GM21717 (cell line): ENCODE results near the gene RPL35A.
A peak's percentile ranks its signal among the peaks of the same experiment; 100 is the strongest.
"Not testable (repeated sequence)": the region's sequence is repeated elsewhere in the genome, so short reads cannot be mapped to it uniquely, and the experiment has no call there.

Experiments used
- ATAC-seq: cut with Tn5 transposase; IDR thresholded peaks from one replicate; pipeline ENCODE4 v1.9.1; 2021; ENCODE audit warnings: mild to moderate bottlenecking, moderate library complexity; ENCODE audit not compliant: unreplicated experiment

The RPL35A gene

GRCh38 chr3:197951392-197951990 is 1.5 kb downstream of the RPL35A start:
- no peak for ATAC-seq

- ATAC-seq, result no peak
Observed at GRCh38 chr3:197952440-197952839, 2.5 kb downstream of the RPL35A start.

GRCh38 chr3:197953325-197953724 is 3.3 kb downstream of the RPL35A start:
- no peak for ATAC-seq

- no peak for ATAC-seq
Observed at GRCh38 chr3:197953881-197954280, 3.9 kb downstream of the RPL35A start.

GRCh38 chr3:197955892-197956477 is 6.0 kb downstream of the RPL35A start:
- no peak for ATAC-seq

- no peak for ATAC-seq
Observed at GRCh38 chr3:197956626-197956988, 6.6 kb downstream of the RPL35A start.

- no peak for ATAC-seq
Observed at GRCh38 chr3:197957790-197958133, 7.8 kb downstream of the RPL35A start.

- no peak for ATAC-seq
Observed at GRCh38 chr3:197958346-197958745, 8.4 kb downstream of the RPL35A start.

GRCh38 chr3:197958848-197959247 is 8.9 kb downstream of the RPL35A start:
- not testable (repeated sequence) for ATAC-seq

- ATAC-seq, result no peak
Observed at GRCh38 chr3:197959500-197959890, 9.5 kb downstream of the RPL35A start.

GRCh38 chr3:197959891-197960693 is 10.1 kb downstream of the RPL35A start, which contains the start of gene LMLN:
Gene LMLN, plus strand, starts transcription at chr3:197960217. Its CDS starts 29 bp downstream, at chr3:197960246.
- peak; percentile 97 for ATAC-seq

- ATAC-seq, result no peak
Observed at GRCh38 chr3:197960694-197961581, 10.9 kb downstream of the RPL35A start.

GRCh38 chr3:197961582-197961945 is 11.6 kb downstream of the RPL35A start:
- no peak for ATAC-seq

- no peak for ATAC-seq
Observed at GRCh38 chr3:197963019-197963637, 13.1 kb downstream of the RPL35A start.

GRCh38 chr3:197967337-197967989 is 17.5 kb downstream of the RPL35A start:
- ATAC-seq, result not testable (repeated sequence)

GRCh38 chr3:197970588-197970987 is 20.6 kb downstream of the RPL35A start:
- ATAC-seq, result no peak

- no peak for ATAC-seq
Observed at GRCh38 chr3:197974016-197974415, 24.0 kb downstream of the RPL35A start.

- ATAC-seq, result no peak
Observed at GRCh38 chr3:197975311-197975710, 25.3 kb downstream of the RPL35A start.

GRCh38 chr3:197983076-197983475 is 33.1 kb downstream of the RPL35A start:
- no peak for ATAC-seq

- no peak for ATAC-seq
Observed at GRCh38 chr3:197989651-197990050, 39.7 kb downstream of the RPL35A start.
